ENCODE data around the gene LSM6. TPM values are rescaled to one million over a fixed set of nuclear protein-coding genes. Genes with fewer than 3 reads are reported as not detected.

Gene LSM6
- total RNA-seq, 1 experiment from 2014 or later: 78.3 TPM

DNA sequence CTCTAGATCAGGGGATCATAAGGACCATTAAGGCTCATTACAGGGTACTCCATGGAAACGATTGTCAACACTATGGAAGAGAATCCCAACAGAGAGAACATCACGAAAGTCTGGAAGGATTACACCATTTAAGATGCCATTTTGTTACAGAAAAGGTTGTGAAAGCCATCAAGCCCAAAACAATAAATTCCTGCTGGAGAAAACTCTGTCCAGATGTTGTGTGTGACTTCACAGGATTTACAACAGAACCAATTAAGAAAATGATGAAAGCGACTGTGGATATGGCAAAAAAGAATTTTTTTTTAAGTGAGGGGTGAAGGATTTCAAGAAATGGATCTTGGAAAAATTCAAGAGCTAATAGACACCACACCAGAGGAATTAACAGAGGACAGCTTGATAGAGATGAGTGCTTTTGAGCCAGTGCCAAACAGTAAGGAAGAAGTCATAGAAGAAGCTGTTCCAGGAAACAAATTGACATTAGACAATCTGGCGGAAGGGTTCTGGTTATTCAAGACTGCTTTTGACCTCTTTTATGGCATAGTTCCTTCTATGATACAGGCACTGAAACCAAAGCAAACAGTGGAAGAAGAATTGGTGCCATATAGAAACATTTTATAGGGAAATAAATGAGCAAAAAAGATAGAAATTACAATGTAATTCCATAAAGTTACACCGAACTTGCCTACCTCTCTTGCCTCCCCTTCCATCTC is 17.3 kb upstream of the LSM6 start:
- H3K27ac ChIP-seq (ENCODE audit: insufficient read length, low read depth, low read length): no peak overlapping the region
- H3K79me1 ChIP-seq (ENCODE audit: insufficient read depth, low read depth, low read length, poor library complexity, severe bottlenecking): no peaks in the 10 kb centered on the region
- no CpG with 5 or more reads among the region's 5 CpGs for WGBS (ENCODE audit: extremely low coverage, insufficient read length, low lambda C conversion rate)
- no peak overlapping the region for H2BK12ac ChIP-seq (ENCODE audit: insufficient read length, low read depth, low read length)
- no peak for DNase-seq
- H3K9ac ChIP-seq (ENCODE audit: extremely low read depth, insufficient read length, low read length): no peak overlapping the region
- H4K20me1 ChIP-seq (ENCODE audit: control insufficient read depth, insufficient read depth, insufficient read length): no peaks in the 10 kb centered on the region
- no peak overlapping the region for H3K14ac ChIP-seq (ENCODE audit: insufficient read depth, low read length)
- H3K4me1 ChIP-seq (ENCODE audit: insufficient read depth, low read length): 0 out of 2 replicates have a peak, but pooled peaks cover 3% of the 10 kb centered on the region
- H2AFZ ChIP-seq (ENCODE audit: low read length): no peak overlapping the region
- H2BK15ac ChIP-seq (ENCODE audit: low read depth, low read length): no peak overlapping the region
- H3K9me3 ChIP-seq (ENCODE audit: control insufficient read depth, low read depth, low read length): no peaks in the 10 kb centered on the region
- no peak overlapping the region for H3K4me2 ChIP-seq (ENCODE audit: insufficient read depth, insufficient read length, low read length)
- H4K8ac ChIP-seq (replicated peaks; ENCODE audit: insufficient read length, low read depth, low read length): no peak overlapping the region
- Mint-ChIP-seq H3K27me3 (ENCODE audit: low read depth) (peaks cover under 1% of the 10 kb centered on the region; the same call in 1 of the 2 replicates), H3K4me3 (no peak overlapping the region), H3K9me3 (no peaks in the 10 kb centered on the region; a peak in 2 of 5 replicates), H3K36me3 (ENCODE audit: insufficient read depth in 1 of 3, low read depth in 3 of 3) (no peaks in the 10 kb centered on the region), H3K4me1 (peaks cover 17% of the 10 kb centered on the region in 2 experiments), H3K27ac (no peak overlapping the region)
- H2BK20ac ChIP-seq (ENCODE audit: low read depth, low read length, poor library complexity, severe bottlenecking): no peak overlapping the region
- no peaks in the 10 kb centered on the region for H3K23me2 ChIP-seq (ENCODE audit: insufficient read length, low read depth, low read length, poor library complexity, severe bottlenecking)
- H3K18ac ChIP-seq (ENCODE audit: insufficient read length, low read depth, low read length): no peak overlapping the region
- no peak overlapping the region for H2AK5ac ChIP-seq (ENCODE audit: insufficient read length, low read length)
- no peak overlapping the region for H3K23ac ChIP-seq (ENCODE audit: insufficient read length, low read depth, low read length)
- TF ChIP-seq CTCF (conservative IDR thresholded peaks at IDR 0.05): no peak
- H3K4ac ChIP-seq (ENCODE audit: low read depth, low read length): no peak overlapping the region
- H4K5ac ChIP-seq (ENCODE audit: insufficient read length, low read depth, low read length): no peak overlapping the region
- H2BK5ac ChIP-seq (ENCODE audit: insufficient read length, low read length): no peak overlapping the region
- H2BK120ac ChIP-seq (ENCODE audit: low read depth, low read length, poor library complexity, severe bottlenecking): no peak overlapping the region
- no peak overlapping the region for H3T11ph ChIP-seq (ENCODE audit: low read length)
- no peaks in the 10 kb centered on the region for H3K79me2 ChIP-seq (ENCODE audit: insufficient read depth, low read length)
- no peak overlapping the region for H4K91ac ChIP-seq (ENCODE audit: insufficient read length, low read depth, low read length)
- no peaks in the 10 kb centered on the region for H3K27me3 ChIP-seq (ENCODE audit: insufficient read depth, low read length)
- H3K56ac ChIP-seq (ENCODE audit: insufficient read length, low read depth, low read length): no peak overlapping the region
